Left forelimb (tissue), 1 donor: ENCODE measurements around the gene TTC36.
A peak's percentile ranks its signal among the peaks of the same experiment; 100 is the strongest.
"Not testable (repeated sequence)": the region's sequence is repeated elsewhere in the genome, so short reads cannot be mapped to it uniquely, and the experiment has no call there.

ENCODE experiments used
- DNase-seq: peaks from one replicate; pipeline ENCODE4 v3.0.0-alpha.2; 2018; ENCODE audit warnings: low spot score

TTC36 gene

GRCh38 chr11:118532091-118532490, 4.8 kb downstream of the TTC36 start:
- no peak for DNase-seq

GRCh38 chr11:118532852-118533768, 5.8 kb downstream of the TTC36 start:
- DNase-seq, result no peak

GRCh38 chr11:118533769-118534729, 6.8 kb downstream of the TTC36 start:
- DNase-seq, result no peak

GRCh38 chr11:118535261-118535660, 8.0 kb downstream of the TTC36 start:
- no peak for DNase-seq

- no peak for DNase-seq
These were observed 9.5 kb downstream of the TTC36 start for GRCh38 chr11:118536726-118537125.

GRCh38 chr11:118537409-118537980, 10.2 kb downstream of the TTC36 start:
- DNase-seq, result no peak

- DNase-seq, result no peak
These were observed 16.9 kb downstream of the TTC36 start for GRCh38 chr11:118544010-118544646.

- DNase-seq, result no peak
These were observed 17.4 kb downstream of the TTC36 start for GRCh38 chr11:118544647-118545010.

GRCh38 chr11:118545533-118545932, 18.3 kb downstream of the TTC36 start:
- no peak for DNase-seq

GRCh38 chr11:118547132-118547531, 19.9 kb downstream of the TTC36 start:
- no peak for DNase-seq

GRCh38 chr11:118552341-118552740, 25.1 kb downstream of the TTC36 start:
- no peak for DNase-seq

GRCh38 chr11:118560806-118561205, 33.5 kb downstream of the TTC36 start:
- DNase-seq, result no peak

GRCh38 chr11:118565051-118565450, 37.8 kb downstream of the TTC36 start:
- DNase-seq, result no peak

- no peak for DNase-seq
These were observed 42.4 kb downstream of the TTC36 start for GRCh38 chr11:118569670-118570069.

GRCh38 chr11:118570787-118571186, 43.5 kb downstream of the TTC36 start:
- no peak for DNase-seq

- peak; percentile 67 for DNase-seq
These were observed 44.4 kb downstream of the TTC36 start for GRCh38 chr11:118571701-118572060.

- peak; percentile 95 for DNase-seq
These were observed 45.0 kb downstream of the TTC36 start, which contains the start of gene ARCN1 for GRCh38 chr11:118572061-118572980. Gene ARCN1, plus strand, starts transcription at chr11:118572409. Its CDS starts 139 bp downstream, at chr11:118572548.

- no peak for DNase-seq
These were observed 45.8 kb downstream of the TTC36 start for GRCh38 chr11:118572981-118573550.

GRCh38 chr11:118574636-118575035, 47.4 kb downstream of the TTC36 start:
- no peak for DNase-seq

GRCh38 chr11:118577995-118578394, 50.7 kb downstream of the TTC36 start:
- not testable (repeated sequence) for DNase-seq
